Uterus (tissue), 2 donors: Measurements from ENCODE around the gene KCNIP3.

Experiments used
- CTCF ChIP-seq, 4 experiments: fragments of 200-600 bp in 2 of 4; fragments of 450-650 bp in 2 of 4; sonication (generic) in 2 of 4; IDR thresholded peaks; one replicate each; pipeline ENCODE4 v1.5.1; 2016 to 2019; ENCODE audit warnings: antibody characterized with exemption in 4 of 4, mild to moderate bottlenecking in 2 of 4, moderate library complexity in 1 of 4
- POLR2A ChIP-seq, 2 donors: fragments of 450-650 bp; IDR thresholded peaks; one replicate each; pipeline ENCODE4 v1.6.1; 2016; ENCODE audit warnings: antibody characterized with exemption in 2 of 2, mild to moderate bottlenecking in 1 of 2, moderate library complexity in 1 of 2

GRCh38 chr2:95361216-95361980 is 64.3 kb downstream of the KCNIP3 start:
- TF ChIP-seq CTCF (IDR thresholded peaks at IDR 0.05): no peak
- TF ChIP-seq POLR2A (IDR thresholded peaks at IDR 0.05): no peak
